ENCODE data around the gene TAF4. TPM values are rescaled to one million over a fixed set of nuclear protein-coding genes. Genes with fewer than 3 reads are reported as not detected.

TAF4 gene
- polyA plus RNA-seq, 1 donor from 2014 or later, result 10.2 TPM

GRCh38 chr20:62040933-62041332 is 24.7 kb downstream of the TAF4 start:
- H3K36me3 ChIP-seq (ENCODE audit: insufficient read depth, low read length), result no peaks in the 10 kb centered on the region
- no peak for TF ChIP-seq EZH2 (IDR thresholded peaks at IDR 0.05; ENCODE audit: borderline replicate concordance, insufficient read depth, low read length, poor library complexity, severe bottlenecking)
- TF ChIP-seq TAF1 (IDR thresholded peaks at IDR 0.05; ENCODE audit: low read depth), result no peak
- no peak for TF ChIP-seq REST (IDR thresholded peaks at IDR 0.05; ENCODE audit: borderline replicate concordance)
- no peaks in the 10 kb centered on the region for H4K20me1 ChIP-seq (ENCODE audit: insufficient read depth)
- H3K9me3 ChIP-seq (ENCODE audit: low read length), result peaks cover 4% of the 10 kb centered on the region
- H3K79me2 ChIP-seq (replicated peaks; ENCODE audit: insufficient read depth, low read length), result peaks cover 72% of the 10 kb centered on the region
- no peak overlapping the region for H2AFZ ChIP-seq (ENCODE audit: low read depth, low read length)
- H3K27ac ChIP-seq (ENCODE audit: low read length), result no peak overlapping the region
- no peaks in the 10 kb centered on the region for H3K27me3 ChIP-seq (ENCODE audit: insufficient read depth, low read depth, low read length)
- H3K4me3 ChIP-seq (ENCODE audit: low read length), result no peak overlapping the region
- no peak overlapping the region for H3K9ac ChIP-seq (ENCODE audit: low read length)
- H3K4me2 ChIP-seq (ENCODE audit: low read length), result no peak overlapping the region
- no peaks in the 10 kb centered on the region for H3K9me2 ChIP-seq (ENCODE audit: insufficient read depth, low read length)
- no peaks in the 10 kb centered on the region for H3F3A ChIP-seq (ENCODE audit: insufficient read depth, low read length, poor library complexity, severe bottlenecking)

GRCh38 chr20:62040381-62040922 is 25.2 kb downstream of the TAF4 start:
- Histone ChIP-seq H3K9me3 (ENCODE audit: low read length) (peaks cover 4% of the 10 kb centered on the region), H3K27me3 (ENCODE audit: insufficient read depth, low read depth, low read length) (no peaks in the 10 kb centered on the region), H3K4me2 (ENCODE audit: low read length) (no peak overlapping the region), H4K20me1 (ENCODE audit: insufficient read depth) (no peaks in the 10 kb centered on the region), H3F3A (ENCODE audit: insufficient read depth, low read length, poor library complexity, severe bottlenecking) (no peaks in the 10 kb centered on the region), H3K27ac (ENCODE audit: low read length) (no peak overlapping the region), H2AFZ (ENCODE audit: low read depth, low read length) (no peak overlapping the region), H3K79me2 (replicated peaks; ENCODE audit: insufficient read depth, low read length) (peaks cover 73% of the 10 kb centered on the region), H3K4me3 (ENCODE audit: low read length) (no peak overlapping the region), H3K9ac (ENCODE audit: low read length) (no peak overlapping the region), H3K36me3 (ENCODE audit: insufficient read depth, low read length) (no peaks in the 10 kb centered on the region), H3K9me2 (ENCODE audit: insufficient read depth, low read length) (no peaks in the 10 kb centered on the region)
- TF ChIP-seq REST (IDR thresholded peaks at IDR 0.05; ENCODE audit: borderline replicate concordance), result no peak
- TF ChIP-seq TAF1 (IDR thresholded peaks at IDR 0.05; ENCODE audit: low read depth), result no peak
- TF ChIP-seq MXI1 (conservative IDR thresholded peaks at IDR 0.05; ENCODE audit: poor library complexity, severe bottlenecking), result no peak
- TF ChIP-seq POLR2AphosphoS5 (IDR thresholded peaks at IDR 0.05), result no peak
- TF ChIP-seq CTCF (IDR thresholded peaks at IDR 0.05; ENCODE audit: poor library complexity, severe bottlenecking), result no peak
- no peak for TF ChIP-seq EZH2 (IDR thresholded peaks at IDR 0.05; ENCODE audit: borderline replicate concordance, insufficient read depth, low read length, poor library complexity, severe bottlenecking)
- TF ChIP-seq SMC3 (conservative IDR thresholded peaks at IDR 0.05; ENCODE audit: poor library complexity), result no peak
- no peak for TF ChIP-seq RAD21 (conservative IDR thresholded peaks at IDR 0.05)
- TF ChIP-seq EP300 (conservative IDR thresholded peaks at IDR 0.05; ENCODE audit: poor library complexity, severe bottlenecking), result no peak
